IPS-NIHi11 (cell line): ENCODE measurements around the gene SPINK1.
"Not testable (repeated sequence)": the region's sequence is repeated elsewhere in the genome, so short reads cannot be mapped to it uniquely, and the experiment has no call there.

ENCODE experiments used
- DNase-seq: peaks from one replicate; pipeline ENCODE4 v3.0.0; 2012; ENCODE audit warnings: mixed read lengths, low spot score

SPINK1 gene

GRCh38 chr5:147809830-147810666, 21.4 kb downstream of the SPINK1 start:
- DNase-seq, result no peak

GRCh38 chr5:147805030-147805454, 26.4 kb downstream of the SPINK1 start:
- no peak for DNase-seq

DNA sequence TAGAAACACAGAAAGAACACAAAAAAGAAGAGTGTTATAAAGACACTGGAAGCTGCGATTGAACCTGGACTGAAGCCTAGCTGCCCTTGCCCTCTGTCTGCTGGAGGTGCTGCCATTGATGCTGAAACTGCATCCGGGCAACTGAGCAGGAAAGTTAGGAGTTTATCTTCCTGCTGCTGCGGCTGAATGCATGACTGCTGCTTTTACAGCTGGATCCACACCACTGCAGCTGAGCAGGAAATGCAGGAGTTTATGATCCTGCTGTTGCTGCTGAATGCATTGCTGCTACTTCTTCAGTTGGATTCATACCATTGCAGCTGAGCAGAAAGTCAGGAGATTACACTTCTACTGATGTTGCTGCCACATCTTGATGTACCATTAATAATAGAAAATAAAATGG, 27.1 kb downstream of the SPINK1 start:
- DNase-seq, result no peak

DNA sequence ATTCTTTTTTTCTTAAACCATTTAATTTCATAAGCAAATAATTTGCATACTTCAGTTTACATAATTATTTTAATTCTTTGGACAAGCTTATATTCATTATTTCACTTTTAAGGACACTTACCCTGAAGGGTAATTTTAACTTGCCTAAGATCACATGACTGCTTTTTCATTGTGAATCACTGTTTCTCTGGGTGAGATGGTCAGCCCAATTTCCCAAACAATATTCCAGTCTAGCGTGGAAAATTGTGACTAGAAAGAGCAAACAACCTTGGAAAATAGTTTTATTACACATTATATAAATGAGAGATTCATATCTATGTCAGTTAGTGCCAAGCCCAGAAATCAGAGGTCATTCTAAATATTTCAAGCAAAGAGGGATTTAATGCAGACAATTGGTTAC, 27.5 kb downstream of the SPINK1 start:
- no peak for DNase-seq

DNA sequence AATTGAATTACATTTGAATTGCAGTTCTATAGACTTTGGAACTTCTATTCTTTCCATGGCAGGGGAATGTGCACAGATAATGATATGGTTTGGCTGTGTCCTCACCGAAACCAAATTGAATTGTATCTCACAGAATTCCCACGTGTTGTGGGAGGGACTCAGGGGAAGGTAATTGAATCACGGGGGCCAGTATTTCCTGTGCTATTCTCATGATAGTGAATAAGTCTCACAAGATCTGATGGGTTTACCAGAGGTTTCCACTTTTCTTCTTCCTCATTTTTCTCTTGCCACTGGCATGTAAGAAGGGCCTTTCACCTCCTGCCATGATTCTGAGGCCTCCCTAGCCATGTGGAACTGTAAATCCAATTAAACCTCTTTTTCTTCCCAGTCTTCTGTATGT, 28.3 kb downstream of the SPINK1 start:
- not testable (repeated sequence) for DNase-seq

DNA sequence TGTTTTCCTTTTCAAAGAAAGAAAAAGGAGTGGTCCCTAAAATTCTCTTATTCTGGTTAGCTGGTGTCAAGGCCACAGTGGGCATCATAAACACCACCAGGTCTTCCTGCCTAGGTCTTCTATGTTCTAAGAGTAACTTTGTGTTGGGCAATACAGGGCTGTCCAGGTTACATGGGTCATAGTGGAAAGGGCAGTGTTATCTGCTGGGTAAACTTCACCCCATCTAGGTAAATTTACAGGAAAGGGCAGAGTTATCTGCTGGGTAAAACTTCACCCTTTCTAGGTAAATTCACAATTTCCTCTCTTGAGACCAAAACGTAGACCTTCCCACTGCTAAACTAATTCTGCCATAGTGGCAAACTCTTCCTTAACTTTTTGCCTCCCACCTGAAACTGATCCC, 30.0 kb downstream of the SPINK1 start:
- DNase-seq, result no peak

- no peak for DNase-seq
Observed at GRCh38 chr5:147800491-147800890, 31.0 kb downstream of the SPINK1 start.

DNA sequence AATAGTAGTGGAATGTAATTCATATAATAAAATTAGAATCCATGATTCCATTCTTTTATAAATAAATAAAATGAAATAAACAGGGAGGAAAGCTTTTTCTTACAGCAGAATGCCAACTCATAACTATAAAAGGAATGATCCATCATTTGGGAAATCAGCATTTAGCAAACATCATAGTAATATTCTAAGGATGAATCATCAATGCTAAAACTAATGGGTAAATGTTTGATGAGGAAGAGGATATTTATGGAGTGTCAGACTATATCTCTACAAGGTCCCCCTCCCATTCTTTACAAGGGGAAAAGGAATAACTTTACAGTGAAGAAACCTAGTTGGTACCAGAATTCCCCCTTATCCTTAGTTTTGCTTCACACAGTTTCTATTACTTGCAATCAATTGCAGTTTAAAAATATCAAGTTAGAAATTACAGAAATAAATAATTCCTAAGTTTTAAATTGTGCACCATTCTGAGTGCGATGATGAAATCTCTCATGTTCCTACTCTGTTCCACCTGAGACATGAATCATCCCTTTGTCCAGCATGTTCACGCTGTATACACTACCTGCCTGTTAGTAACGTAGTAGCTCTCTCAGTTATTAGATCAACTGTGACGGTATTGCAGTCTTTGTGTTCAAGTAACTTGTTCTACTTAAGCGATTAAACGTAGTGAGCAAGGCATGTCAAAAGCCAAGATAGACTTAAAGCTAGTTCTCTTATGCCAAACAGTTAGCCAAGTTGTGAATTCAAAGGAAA, 34.7 kb downstream of the SPINK1 start:
- DNase-seq, result no peak

- no peak for DNase-seq
Observed at GRCh38 chr5:147791181-147791580, 40.3 kb downstream of the SPINK1 start.

GRCh38 chr5:147789820-147790219, 41.7 kb downstream of the SPINK1 start:
- no peak for DNase-seq

- DNase-seq, result no peak
Observed at GRCh38 chr5:147788023-147788422, 43.4 kb downstream of the SPINK1 start.

- DNase-seq, result no peak
Observed at GRCh38 chr5:147786142-147786541, 45.3 kb downstream of the SPINK1 start.

- no peak for DNase-seq
Observed at GRCh38 chr5:147784146-147784987, 47.1 kb downstream of the SPINK1 start.

DNA sequence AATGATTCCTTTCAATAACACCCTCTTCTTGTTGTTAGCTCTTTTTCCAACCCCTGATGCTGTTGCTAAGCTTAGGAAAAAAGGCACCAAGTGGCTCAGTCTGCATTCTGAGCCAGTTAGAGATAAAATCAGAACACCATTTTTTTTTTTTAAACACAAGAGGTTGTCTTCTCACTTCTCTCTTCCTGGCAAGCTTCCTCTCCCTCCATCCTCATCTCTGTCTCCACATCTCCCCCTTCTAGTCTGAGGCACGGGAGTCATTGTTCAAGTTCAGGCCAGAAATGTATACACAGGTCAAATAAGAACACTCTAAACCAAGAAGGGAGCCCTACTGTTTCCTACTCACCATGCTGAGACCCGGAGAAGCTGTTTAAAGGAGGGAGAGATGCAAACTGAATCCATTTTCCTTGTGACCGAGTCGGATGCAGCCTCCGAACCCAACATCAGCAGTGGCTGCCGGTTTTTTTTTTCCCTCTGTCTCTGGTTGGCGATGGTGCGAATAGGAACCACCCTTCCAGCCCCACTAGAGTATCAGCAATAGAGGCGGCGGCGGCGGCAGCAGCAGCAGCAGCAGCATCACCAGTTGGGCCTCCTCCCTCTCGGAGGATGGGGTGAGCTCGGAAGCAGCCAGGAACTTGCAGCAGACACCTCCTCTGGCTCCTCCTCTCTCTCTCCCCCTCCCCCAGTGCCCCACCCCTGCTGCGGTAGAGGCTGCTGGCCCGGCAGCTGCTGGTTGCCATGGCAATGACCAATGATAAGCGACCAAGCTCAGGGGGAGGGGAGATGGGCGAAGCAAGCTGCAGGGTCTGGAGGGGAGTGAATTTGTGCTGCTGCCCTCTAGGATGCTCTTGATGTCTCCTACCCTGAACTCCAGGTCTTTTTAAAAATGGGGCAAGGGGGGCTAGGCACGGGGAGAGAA, 49.1 kb downstream of the SPINK1 start, which contains the start of gene JAKMIP2:
JAKMIP2 (minus strand) TSS at position 619 of the 919 bp plus-strand sequence. CDS start 110,922 bp downstream, outside the sequence.
- peak; percentile 97 for DNase-seq

DNA sequence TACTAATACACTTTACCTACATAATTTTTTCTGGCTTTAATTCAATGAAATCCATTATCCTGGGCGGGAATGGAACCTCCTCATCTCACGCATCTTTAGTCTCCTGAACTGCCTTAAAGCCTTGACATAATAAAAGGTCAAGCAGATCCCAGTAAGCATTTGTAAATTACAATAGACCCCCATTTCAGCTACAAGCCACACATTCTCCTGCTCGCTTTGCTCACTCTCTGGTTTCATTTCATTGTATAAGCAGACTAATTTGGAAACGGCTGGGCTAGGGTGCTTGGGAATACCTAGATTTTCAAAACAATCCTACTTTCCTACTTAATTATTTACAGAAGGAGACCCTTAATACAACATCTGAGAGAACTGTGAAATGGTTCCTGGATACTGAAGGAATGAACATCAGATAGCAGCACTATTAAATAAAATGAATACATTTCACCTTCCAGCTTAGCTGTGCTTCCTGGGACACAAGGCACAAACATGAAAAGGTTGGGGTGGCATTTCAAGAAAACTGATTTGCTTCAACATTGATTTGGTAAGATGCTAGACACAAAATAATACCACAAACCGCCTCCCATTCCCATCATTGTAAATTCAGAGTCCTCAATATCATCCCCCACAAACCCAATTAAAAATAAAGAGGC, 50.4 kb downstream of the SPINK1 start:
- DNase-seq, result peak; percentile 7

GRCh38 chr5:147779694-147780093, 51.8 kb downstream of the SPINK1 start:
- DNase-seq, result no peak

- DNase-seq, result no peak
Observed at GRCh38 chr5:147776989-147777388, 54.5 kb downstream of the SPINK1 start.
